HL-60/S4 treated with retinoic acid at 250 ng/mL for 4 days and 3 days (cell line): ENCODE measurements around the gene PCDHB16.
"Not testable (repeated sequence)": the region's sequence is repeated elsewhere in the genome, so short reads cannot be mapped to it uniquely, and the experiment has no call there.

Experiments
- in situ Hi-C: fragments of 300-500 bp; cut with MboI; formaldehyde crosslinking; loops from 2 replicates; pipeline ENCODE4 v1.7.0; 2022; ENCODE audit warnings: low sequenced_read_pairs

PCDHB16 gene

GRCh38 chr5:141182248-141182647 is at the start of gene PCDHB16:
PCDHB16 (plus strand) TSS chr5:141182387; CDS start chr5:141182560, 173 bp downstream.
- in situ Hi-C loops: loop anchor here (25.0 kb wide), 1 partner anchor 380 kb away; no protein-coding TSS in a partner anchor

DNA sequence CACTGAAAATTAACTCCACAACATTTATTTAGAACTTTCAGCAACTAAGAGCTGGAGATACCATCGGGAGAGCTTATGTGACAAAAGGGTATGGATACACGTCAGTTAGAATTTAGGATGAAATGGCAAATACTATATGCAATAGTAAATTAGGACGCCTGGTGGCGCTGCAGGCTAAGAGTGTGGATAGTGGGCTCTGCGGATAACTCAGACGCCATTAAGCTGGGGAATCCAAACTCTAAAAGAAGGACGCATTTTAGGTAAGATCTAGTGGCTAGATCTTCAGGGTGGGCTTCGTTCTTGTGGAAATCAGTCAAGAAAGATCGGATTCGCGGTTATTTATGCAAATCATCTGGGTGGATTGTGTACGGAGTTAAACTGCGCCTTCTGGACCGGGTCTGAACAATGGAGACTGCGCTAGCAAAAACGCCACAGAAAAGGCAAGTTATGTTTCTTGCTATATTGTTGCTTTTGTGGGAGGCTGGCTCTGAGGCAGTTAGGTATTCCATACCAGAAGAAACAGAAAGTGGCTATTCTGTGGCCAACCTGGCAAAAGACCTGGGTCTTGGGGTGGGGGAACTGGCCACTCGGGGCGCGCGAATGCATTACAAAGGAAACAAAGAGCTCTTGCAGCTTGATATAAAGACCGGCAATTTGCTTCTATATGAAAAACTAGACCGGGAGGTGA is 47.0 kb upstream of the PCDHB16 start, which contains the start of gene PCDHB5:
TSS of gene PCDHB5 (plus strand) at position 177 of the 688 bp plus-strand sequence. CDS start at position 406, 229 bp downstream.
- in situ Hi-C loops: no loop called here

- in situ Hi-C loops: no loop called here
Observed at GRCh38 chr5:141135718-141136266, 46.4 kb upstream of the PCDHB16 start.

- in situ Hi-C loops: not testable (repeated sequence)
Observed at GRCh38 chr5:141137346-141137745, 44.8 kb upstream of the PCDHB16 start.

DNA sequence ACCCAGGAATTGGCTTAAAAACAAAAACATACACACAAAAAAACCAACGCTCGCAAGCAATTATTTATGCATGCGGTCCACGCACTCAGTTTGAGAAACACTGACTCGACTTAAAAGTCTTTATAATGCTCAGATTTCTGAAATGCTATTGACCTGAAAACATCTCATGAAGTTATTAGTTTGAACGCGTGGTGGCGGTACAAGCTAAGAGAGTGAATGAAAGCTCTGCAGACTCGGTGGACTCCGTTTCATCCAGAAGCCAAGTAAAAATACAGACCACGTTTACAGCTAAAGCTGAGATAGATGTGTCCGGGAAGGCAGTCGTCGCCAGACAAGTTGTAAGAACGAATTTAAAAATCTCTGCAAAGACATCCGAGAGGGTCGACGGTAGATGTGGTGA is 32.4 kb upstream of the PCDHB16 start, which contains the start of gene PCDHB6:
TSS of gene PCDHB6 (plus strand) at position 246 of the 400 bp plus-strand sequence. CDS start 201 bp downstream, outside the sequence.
- in situ Hi-C loops: no loop called here

- in situ Hi-C loops: no loop called here
Observed at GRCh38 chr5:141150224-141150992, 31.8 kb upstream of the PCDHB16 start.

- in situ Hi-C loops: no loop called here
Observed at GRCh38 chr5:141150993-141151325, 31.2 kb upstream of the PCDHB16 start.

DNA sequence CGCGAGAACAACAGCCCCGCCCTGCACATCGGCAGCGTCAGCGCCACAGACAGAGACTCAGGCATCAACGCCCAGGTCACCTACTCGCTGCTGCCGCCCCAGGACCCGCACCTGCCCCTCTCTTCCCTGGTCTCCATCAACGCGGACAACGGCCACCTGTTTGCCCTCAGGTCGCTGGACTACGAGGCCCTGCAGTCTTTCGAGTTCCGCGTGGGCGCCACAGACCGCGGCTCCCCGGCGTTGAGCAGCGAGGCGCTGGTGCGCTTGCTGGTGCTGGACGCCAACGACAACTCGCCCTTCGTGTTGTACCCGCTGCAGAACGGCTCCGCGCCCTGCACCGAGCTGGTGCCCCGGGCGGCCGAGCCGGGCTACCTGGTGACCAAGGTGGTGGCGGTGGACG is 30.6 kb upstream of the PCDHB16 start:
- in situ Hi-C loops: not testable (repeated sequence)

GRCh38 chr5:141152096-141152495 is 30.1 kb upstream of the PCDHB16 start:
- in situ Hi-C loops: not testable (repeated sequence)

DNA sequence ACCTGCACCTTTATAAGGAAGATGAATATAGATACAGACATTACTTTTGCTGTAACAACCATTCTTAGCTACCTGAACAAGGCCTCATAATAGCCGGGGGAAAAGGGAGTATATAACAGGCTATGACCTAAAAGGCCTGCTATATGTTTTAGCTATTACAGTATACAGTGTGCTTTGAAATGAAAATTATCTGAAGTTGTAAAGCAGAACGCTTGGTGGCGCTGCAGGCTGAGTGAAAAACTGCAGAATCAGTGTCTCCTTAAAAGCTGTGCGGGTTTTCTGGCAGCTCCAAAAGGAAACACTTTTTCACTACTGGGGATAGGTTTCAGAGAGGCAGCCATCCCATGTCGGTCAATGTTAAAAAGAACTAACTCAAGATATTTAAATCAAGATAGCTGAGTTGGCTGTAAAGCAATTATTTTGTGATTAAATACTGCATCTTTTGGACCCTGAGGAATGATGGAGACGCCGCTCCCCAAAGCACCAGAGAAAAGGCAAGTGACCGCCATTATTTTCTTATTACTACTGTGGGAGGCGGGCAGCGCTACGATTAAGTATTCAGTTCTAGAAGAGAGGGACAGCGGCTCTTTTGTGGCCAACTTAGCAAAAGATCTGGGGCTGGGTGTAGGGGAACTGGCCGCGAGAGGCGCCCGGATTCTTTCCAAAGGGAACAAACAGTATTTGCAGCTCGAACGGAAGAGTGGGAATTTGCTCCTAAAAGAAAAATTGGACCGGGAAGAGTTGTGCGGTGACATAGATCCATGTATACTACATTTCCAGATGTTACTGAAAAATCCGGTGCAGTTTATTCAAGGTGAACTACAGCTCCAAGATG is 26.4 kb upstream of the PCDHB16 start:
- in situ Hi-C loops: no loop called here

DNA sequence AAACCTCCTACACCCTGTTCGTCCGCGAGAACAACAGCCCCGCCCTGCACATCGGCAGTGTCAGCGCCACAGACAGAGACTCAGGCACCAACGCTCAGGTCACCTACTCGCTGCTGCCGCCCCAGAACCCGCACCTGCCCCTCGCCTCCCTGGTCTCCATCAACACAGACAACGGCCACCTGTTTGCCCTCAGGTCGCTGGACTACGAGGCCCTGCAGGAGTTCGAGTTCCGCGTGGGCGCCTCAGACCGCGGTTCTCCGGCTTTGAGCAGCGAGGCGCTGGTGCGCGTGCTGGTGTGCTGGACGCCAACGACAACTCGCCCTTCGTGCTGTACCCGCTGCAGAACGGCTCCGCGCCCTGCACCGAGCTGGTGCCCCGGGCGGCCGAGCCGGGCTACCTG is 24.8 kb upstream of the PCDHB16 start:
- in situ Hi-C loops: not testable (repeated sequence)

DNA sequence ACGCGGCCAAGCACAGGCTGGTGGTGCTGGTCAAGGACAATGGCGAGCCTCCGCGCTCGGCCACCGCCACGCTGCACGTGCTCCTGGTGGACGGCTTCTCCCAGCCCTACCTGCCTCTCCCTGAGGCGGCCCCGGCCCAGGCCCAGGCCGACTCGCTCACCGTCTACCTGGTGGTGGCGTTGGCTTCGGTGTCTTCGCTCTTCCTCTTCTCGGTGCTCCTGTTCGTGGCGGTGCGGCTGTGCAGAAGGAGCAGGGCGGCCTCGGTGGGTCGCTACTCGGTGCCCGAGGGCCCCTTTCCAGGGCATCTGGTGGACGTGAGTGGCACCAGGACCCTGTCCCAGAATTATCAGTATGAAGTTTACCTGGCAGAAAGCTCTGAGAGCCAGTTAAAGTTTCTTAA is 24.3 kb upstream of the PCDHB16 start:
- in situ Hi-C loops: not testable (repeated sequence)

DNA sequence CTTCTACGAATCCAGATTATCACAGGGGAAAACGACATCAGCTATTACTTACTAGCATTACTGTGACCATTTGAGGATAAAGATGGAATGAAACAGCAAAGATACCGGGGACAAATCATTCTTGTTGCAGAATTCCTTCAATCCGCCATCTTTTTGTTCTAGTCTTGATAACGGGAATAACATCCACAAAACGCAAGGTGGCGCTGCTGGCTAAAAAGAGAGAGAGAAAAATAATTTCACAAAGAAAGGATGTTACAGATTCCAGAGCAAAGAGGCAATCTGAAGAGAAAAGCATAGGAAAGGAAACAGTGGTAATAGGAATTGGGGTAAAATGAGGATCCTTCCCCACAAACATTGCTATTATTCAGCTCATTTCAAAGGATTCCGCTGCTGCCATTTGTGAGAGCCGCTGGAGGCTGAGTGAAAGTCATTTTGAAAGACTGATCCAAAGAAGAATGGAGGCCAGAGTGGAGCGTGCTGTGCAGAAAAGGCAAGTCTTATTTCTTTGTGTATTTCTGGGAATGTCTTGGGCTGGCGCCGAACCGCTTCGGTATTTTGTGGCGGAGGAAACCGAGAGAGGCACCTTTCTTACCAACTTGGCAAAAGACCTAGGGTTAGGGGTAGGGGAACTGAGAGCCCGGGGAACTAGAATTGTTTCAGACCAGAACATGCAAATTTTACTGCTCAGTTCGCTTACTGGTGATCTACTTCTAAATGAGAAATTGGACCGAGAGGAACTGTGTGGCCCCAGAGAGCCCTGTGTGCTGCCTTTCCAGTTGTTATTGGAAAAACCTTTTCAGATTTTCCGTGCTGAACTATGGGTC is 9.6 kb upstream of the PCDHB16 start, which contains the start of gene PCDHB7:
TSS of gene PCDHB7 (plus strand) at position 264 of the 824 bp plus-strand sequence. CDS start at position 456, 192 bp downstream.
- in situ Hi-C loops: no loop called here

DNA sequence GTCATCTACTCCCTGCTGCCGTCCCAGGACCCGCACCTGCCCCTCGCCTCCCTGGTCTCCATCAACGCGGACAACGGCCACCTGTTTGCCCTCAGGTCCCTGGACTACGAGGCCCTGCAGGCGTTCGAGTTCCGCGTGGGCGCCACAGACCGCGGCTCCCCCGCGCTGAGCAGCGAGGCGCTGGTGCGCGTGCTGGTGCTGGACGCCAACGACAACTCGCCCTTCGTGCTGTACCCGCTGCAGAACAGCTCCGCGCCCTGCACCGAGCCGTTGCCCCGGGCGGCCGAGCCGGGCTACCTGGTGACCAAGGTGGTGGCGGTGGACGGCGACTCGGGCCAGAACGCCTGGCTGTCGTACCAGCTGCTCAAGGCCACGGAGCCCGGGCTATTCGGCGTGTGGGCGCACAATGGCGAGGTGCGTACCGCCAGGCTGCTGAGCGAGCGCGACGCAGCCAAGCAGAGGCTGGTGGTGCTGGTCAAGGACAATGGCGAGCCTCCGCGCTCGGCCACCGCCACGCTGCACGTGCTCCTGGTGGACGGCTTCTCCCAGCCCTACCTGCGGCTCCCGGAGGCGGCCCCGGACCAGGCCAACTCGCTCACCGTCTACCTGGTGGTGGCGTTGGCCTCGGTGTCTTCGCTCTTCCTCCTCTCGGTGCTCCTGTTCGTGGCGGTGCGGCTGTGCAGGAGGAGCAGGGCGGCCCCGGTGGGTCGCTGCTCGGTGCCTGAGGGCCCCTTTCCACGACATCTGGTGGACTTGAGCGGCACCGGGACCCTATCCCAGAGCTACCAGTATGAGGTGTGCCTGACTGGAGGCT is 7.7 kb upstream of the PCDHB16 start:
- in situ Hi-C loops: loop anchor here (25.0 kb wide), 1 partner anchor 388 kb away; no protein-coding TSS in a partner anchor

DNA sequence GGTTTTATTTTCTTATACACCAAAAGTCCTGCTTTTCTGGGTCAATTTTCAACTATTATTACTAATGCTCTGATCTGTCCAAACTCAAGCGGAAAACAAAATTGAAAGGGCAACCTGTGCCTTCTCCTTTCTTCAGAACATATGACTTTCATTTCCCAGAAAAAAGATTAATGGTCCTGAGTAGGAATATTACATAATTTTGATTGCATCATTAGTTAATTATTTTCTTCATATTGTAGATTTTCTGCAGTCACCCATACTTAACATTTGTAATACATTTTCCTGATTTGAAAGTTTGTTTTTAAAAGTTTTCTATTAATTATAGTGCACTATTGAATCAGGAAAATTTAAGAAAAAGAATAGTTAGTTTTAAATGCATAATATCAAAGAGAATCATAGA is 6.3 kb upstream of the PCDHB16 start:
- in situ Hi-C loops: loop anchor here (25.0 kb wide), 1 partner anchor 386 kb away; no protein-coding TSS in a partner anchor

DNA sequence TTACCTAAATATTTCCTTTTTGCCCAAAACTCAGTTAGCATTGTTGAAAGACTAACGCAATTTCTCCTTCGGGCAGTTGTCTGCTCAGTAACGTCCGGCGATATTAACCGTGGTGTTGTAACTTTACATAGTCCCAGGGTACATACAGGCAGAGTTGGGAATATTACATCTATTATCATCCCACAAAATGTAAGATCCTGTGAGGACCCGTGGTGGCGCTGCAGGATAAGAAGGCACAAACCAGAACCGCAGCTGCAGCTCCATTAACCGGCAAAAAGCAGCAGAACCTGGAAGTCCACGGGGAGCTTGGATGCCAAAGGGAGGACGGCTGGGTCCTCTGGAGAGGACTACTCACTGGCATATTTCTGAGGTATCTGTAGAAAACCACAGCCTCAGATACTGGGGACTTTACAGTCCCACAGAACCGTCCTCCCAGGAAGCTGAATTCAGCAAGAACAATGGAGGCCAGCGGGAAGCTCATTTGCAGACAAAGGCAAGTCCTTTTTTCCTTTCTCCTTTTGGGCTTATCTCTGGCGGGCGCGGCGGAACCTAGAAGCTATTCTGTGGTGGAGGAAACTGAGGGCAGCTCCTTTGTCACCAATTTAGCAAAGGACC is 4.5 kb upstream of the PCDHB16 start, which contains the start of gene PCDHB8:
TSS of gene PCDHB8 (plus strand) at position 214 of the 615 bp plus-strand sequence. CDS start at position 459, 245 bp downstream.
- in situ Hi-C loops: loop anchor here (25.0 kb wide), 1 partner anchor 385 kb away; no protein-coding TSS in a partner anchor

DNA sequence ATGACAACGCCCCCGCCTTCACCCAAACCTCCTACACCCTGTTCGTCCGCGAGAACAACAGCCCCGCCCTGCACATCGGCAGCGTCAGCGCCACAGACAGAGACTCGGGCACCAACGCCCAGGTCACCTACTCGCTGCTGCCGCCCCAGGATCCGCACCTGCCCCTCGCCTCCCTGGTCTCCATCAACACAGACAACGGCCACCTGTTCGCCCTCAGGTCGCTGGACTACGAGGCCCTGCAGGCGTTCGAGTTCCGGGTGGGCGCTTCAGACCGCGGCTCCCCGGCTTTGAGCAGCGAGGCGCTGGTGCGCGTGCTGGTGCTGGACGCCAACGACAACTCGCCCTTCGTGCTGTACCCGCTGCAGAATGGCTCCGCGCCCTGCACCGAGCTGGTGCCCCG is 2.8 kb upstream of the PCDHB16 start:
- in situ Hi-C loops: loop anchor here (25.0 kb wide), 1 partner anchor 383 kb away; no protein-coding TSS in a partner anchor

DNA sequence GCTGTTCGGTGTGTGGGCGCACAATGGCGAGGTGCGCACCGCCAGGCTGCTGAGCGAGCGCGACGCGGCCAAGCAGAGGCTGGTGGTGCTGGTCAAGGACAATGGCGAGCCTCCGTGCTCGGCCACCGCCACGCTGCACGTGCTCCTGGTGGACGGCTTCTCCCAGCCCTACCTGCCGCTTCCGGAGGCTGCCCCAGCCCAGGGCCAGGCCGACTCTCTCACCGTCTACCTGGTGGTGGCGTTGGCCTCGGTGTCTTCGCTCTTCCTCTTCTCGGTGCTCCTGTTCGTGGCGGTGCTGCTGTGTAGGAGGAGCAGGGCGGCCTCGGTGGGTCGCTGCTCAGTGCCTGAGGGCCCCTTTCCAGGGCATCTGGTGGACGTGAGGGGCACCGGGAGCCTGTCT is 2.3 kb upstream of the PCDHB16 start:
- in situ Hi-C loops: loop anchor here (25.0 kb wide), 1 partner anchor 382 kb away; no protein-coding TSS in a partner anchor
